Measurements from ENCODE around the gene MLLT1.

MLLT1 gene

GRCh38 chr19:6220385-6221191 lies 59.2 kb downstream of the MLLT1 start:
- no peak for DNase-seq

GRCh38 chr19:6219586-6220290 lies 60.0 kb downstream of the MLLT1 start:
- no peak for DNase-seq

- DNase-seq, result no peak
Measured at GRCh38 chr19:6219147-6219525, 60.6 kb downstream of the MLLT1 start.

GRCh38 chr19:6218491-6219146 lies 61.2 kb downstream of the MLLT1 start:
- DNase-seq, result peak; percentile 85

GRCh38 chr19:6217752-6218334 lies 61.9 kb downstream of the MLLT1 start:
- no peak for DNase-seq

- no peak for DNase-seq
Measured at GRCh38 chr19:6216996-6217751, 62.6 kb downstream of the MLLT1 start.

GRCh38 chr19:6216236-6216995 lies 63.4 kb downstream of the MLLT1 start:
- no peak for DNase-seq

GRCh38 chr19:6215701-6216235 lies 64.0 kb downstream of the MLLT1 start:
- DNase-seq, result no peak

GRCh38 chr19:6214881-6215541 lies 64.8 kb downstream of the MLLT1 start:
- no peak for DNase-seq

- no peak for DNase-seq
Measured at GRCh38 chr19:6213696-6214641, 65.8 kb downstream of the MLLT1 start.

GRCh38 chr19:6213266-6213595 lies 66.5 kb downstream of the MLLT1 start:
- no peak for DNase-seq

- DNase-seq, result no peak
Measured at GRCh38 chr19:6212403-6213265, 67.1 kb downstream of the MLLT1 start.

- no peak for DNase-seq
Measured at GRCh38 chr19:6211632-6212402, 68.0 kb downstream of the MLLT1 start.

- DNase-seq, result no peak
Measured at GRCh38 chr19:6210721-6211600, 68.8 kb downstream of the MLLT1 start.

GRCh38 chr19:6210091-6210490 lies 69.7 kb downstream of the MLLT1 start:
- DNase-seq, result no peak

- no peak for DNase-seq
Measured at GRCh38 chr19:6209680-6210079, 70.1 kb downstream of the MLLT1 start.

- DNase-seq, result no peak
Measured at GRCh38 chr19:6209233-6209632, 70.5 kb downstream of the MLLT1 start.

Data from midbrain (tissue), 1 donor.